ENCODE measurements around the gene COL6A2.
"Not testable (repeated sequence)": the region's sequence is repeated elsewhere in the genome, so short reads cannot be mapped to it uniquely, and the experiment has no call there.

Gene COL6A2

DNA sequence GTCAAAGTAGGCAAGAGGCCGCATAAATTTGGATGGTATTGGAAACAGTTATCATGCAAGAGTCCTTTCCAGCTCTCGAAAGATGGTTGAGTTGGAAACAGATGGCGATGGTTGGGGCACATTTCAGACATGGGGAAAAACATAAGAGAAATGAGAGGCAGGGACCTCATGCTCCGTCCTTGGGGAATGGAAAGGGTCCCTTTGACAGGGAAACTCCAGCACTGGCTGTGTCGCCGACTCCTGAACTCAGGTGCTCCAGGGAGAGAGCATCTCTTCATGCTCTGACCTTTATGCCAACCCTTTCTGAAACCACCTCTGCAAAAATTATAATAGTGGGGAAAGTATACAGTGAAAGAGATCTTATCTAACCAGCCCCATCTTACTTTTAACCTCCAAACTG, 36.8 kb upstream of the COL6A2 start:
- DNase-seq, result no peak

DNA sequence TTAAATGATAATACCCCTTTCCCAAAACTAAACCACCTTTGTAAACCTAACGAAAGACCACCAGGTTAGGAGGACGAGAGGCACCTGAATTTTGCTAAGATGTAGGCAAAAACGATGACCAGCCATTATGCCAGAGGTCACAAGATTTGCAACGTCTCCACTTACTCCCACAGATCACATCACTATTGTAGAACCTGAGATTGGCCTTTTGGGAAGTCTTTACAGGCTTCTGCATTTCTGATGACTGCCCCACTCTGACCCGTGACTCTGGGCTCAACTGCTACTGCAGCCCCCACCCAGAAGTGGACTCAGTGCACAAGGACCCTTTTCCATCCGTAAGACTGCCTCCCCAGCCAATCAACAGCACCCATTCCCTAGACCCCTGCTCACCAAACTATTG, 36.4 kb upstream of the COL6A2 start:
- DNase-seq, result no peak

- no peak for DNase-seq
These were observed 36.0 kb upstream of the COL6A2 start for GRCh38 chr21:46061950-46062349.

DNA sequence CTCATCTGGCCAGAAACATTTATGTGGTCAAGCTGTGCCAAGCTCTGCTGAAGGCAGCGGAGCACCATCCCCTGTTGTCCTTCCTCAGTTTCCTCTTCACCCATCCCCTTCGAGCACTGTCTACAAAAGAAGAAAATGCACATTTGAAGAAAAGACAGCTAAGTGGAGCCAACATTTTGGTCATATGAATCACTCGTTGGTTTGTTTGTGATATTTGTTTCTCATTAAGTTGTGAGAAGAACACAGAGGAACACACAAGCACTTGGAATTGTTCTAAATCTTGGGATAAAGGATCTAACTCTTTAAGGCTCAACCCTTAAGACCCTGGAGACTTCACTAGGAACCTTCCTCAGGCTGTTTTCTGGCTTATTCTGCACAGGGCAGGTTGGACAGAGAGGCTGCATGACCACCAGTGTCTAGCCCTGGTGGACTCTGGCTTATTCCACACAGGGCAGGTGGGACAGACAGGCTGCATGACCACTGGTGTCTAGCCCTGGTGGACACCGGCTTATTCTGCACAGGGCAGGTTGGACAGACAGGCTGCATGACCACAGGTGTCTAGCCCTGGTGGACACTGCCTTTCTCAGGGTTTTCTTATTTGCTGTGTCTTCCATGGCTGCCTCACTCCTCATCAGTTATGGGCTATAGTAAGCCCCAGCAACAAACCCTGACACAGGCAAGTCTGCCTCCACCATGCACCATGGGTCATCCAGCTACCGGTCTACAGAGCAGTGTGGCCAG, 35.3 kb upstream of the COL6A2 start:
- no peak for DNase-seq

DNA sequence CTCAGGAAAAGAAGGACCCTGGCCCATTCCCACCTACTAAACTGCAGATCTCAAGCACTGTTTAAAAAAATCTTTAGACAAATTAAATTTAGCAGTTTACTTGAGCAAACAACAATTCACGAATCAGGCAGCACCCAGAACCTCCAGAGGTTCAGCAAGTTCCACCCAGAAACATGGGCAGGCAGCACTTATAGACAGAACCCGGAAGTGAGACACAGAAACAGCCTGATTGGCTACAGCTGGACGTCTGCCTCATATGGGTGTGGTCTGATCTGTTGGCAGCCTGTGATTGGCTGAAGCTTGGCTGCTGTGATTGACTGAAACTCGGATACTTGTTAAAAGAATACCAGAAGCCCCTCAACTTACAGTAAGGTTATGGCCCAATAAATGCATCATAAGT, 34.7 kb upstream of the COL6A2 start:
- DNase-seq, result peak; percentile 38

GRCh38 chr21:46063734-46064680, 33.9 kb upstream of the COL6A2 start:
- peak; percentile 46 for DNase-seq

DNA sequence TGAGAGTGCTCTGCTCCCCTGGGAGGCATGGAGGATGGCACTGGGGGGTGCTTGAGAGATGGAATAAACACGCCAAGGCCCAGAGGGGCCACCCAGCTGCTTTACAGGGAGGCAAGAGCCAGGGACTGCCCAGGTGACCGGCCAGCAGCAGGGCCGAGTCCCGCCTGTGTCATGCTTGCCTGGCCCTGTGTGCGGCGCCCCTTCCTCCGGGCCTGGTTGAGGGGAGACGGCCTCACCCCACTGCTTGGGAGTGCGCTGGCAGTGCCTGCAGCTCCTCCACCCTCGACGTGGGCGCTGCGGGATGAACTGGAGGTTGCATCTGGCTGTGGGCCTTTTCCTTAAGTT, 33.1 kb upstream of the COL6A2 start:
- DNase-seq, result no peak

- peak; percentile 52 for DNase-seq
These were observed 32.5 kb upstream of the COL6A2 start for GRCh38 chr21:46065215-46065913.

DNA sequence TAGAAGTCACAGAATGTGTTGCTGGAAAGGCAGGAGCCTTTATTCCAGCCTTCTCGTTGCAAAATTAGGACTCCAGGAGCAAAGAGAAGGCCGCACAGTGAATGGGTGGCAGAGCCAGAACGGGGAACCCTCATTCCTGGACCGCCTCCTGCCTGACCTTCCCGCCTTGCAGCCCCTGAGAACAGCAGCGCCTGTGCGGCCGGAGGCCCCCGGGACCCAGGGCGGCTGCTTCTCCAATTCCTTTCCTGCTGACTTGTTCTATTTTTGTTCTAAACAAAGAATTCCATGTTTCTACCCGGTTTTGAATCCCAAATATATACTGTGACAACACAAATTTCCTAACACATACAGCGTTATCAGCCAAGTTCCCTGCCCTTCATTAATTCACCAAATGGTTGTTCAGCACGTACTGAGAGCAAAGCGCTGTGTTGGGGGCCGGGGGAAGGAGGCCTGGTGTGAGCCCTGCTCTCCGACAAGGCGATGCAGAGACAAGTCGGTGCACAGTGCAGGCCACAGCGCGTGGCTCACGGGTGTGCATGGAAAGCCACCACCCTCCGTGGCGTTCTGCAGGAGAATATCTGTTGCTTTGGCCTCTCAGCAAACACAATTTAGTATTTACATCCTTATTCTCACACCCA, 31.9 kb upstream of the COL6A2 start:
- DNase-seq, result peak; percentile 32

DNA sequence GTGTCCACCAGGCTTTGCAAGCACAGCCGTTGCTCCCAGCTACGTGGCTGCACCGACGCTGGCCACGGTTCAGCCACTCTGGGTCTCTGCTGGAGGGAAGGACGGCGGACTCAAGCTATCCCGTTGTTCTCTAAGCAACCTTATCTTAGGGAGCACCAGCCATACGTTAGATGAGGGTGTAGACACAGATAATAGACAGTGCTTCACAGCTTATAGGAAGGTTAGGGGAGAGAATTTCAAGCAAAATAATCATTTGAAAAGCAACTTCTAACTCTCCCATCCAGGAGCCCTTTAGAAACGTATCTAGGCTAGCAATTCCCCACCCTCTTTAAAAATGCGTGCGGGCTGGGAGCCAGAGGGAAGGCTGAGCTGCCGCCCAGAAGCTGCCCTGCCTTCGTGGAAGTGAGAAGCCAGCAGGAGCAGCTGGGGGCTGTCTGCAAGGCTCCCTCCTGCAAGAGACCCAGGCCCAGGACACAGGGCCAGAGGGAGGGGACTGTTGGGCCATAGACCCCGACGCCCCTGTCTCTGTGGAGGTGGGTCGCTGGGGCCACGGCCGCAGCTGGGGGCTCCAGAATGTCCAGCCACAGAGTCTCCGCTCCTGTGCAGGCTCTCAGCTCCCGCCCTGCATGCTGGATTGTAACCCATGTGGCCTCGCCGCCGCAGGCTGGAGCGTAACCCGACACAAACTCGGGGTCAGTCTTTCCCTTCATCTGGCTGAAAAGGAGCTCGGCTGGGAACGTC, 31.2 kb upstream of the COL6A2 start:
- DNase-seq, result peak; percentile 37

GRCh38 chr21:46067505-46068201, 30.3 kb upstream of the COL6A2 start:
- peak; percentile 32 for DNase-seq

DNA sequence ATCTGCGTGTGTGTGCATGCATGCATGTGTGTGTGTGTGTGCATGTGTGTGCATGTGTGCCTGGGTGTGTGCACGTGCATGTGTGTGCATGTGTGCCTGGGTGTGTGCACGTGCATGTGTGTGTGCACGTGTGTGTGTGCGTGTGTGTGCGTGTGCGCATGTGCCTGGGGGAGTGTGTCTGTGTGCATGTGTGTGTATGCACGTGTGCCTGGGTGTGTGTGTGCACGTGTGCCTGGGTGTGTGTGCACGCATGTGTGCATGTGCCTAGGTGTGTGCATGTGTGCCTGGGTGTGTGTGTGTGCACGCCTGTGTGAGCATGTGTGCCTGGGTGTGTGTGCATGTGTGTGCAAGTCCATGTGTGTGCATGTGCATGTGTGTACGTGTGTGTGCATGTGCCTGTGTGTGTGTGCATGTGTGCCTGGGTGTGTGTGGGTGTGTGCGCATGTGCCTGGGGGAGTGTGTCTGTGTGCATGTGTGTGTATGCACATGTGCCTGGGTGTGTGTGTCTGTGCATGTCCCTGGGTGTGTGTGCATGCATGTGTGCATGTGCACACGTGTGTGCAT, 29.3 kb upstream of the COL6A2 start:
- no peak for DNase-seq

DNA sequence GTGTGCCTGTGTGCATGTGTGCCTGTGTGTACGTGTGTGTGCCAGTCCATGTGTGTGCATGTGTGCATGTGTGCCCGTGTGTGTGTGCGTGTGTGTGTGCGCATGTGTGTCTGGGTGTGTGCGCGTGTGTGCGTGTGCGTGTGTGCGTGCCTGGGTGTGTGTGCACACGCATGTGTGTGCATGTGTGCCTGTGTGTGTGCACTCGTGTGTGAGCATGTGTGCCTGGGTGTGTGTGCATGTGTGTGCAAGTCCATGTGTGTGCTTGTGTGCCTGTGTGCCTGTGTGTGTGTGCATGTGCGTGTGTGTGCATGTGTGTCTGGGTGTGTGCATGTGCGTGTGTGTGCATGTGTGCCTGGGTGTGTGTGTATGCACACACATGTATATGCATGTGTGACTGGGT, 28.7 kb upstream of the COL6A2 start:
- no peak for DNase-seq

DNA sequence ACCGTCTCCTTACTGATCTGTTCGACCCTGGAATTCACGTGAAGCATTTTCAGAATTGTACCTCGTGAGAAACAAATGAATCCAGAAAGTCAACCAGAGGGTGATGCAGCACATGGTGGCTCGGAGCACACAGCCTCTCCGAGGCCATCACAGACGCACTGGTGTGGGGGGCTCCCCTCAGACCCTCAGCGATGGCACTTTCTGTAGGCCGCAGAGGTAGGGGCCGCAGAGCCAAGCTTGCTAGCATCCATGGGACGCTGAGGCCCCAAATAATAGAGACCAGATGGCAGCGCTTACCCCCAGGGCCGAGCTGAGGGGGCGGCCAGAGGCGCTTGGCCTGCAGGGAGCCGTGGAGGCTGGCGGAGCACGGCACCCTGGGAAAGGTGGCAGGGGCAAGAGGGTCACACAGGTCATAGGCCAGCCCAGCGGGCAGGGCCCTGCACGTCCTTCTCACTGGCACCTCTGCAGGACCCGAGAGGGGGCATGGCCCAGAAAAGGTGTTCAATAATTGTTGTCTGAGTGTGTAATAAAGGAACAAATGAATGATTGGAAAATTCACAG, 28.1 kb upstream of the COL6A2 start:
- no peak for DNase-seq

- DNase-seq, result peak; percentile 33
These were observed 26.8 kb upstream of the COL6A2 start for GRCh38 chr21:46071082-46071481.

GRCh38 chr21:46076724-46077123, 21.2 kb upstream of the COL6A2 start:
- not testable (repeated sequence) for DNase-seq

GRCh38 chr21:46077674-46078101, 20.2 kb upstream of the COL6A2 start:
- DNase-seq, result no peak

GRCh38 chr21:46078322-46078977, 19.5 kb upstream of the COL6A2 start:
- peak; percentile 32 for DNase-seq

DNA sequence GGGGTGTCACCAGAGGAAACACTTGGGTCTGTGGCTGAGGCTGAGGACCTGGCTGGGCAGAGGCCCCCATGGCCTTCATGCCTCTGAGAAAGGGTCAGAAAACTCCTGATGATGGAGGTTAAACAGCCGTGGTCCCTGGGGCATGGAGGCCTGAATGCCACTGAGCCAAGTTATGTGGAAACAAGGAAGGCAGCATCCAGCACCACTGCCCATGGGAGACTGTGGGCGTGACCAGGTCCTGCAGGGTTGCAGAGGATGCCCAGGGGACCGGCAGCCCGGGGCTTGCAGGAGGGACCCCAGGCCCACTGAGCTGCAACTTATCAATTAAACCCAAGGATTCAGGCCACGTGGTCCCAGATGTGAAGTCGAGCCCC, 18.9 kb upstream of the COL6A2 start:
- DNase-seq, result peak; percentile 32
